ENCODE data around the gene HCAR1.

HCAR1 gene

GRCh38 chr12:122740351-122740750, 9.7 kb upstream of the HCAR1 start:
- H3K27me3 ChIP-seq (ENCODE audit: control insufficient read depth, low read length), result no peaks in the 10 kb centered on the region
- no peaks in the 10 kb centered on the region for H3K36me3 ChIP-seq (ENCODE audit: control insufficient read depth, low read length)
- no peak for TF ChIP-seq EZH2phosphoT487 (IDR thresholded peaks at IDR 0.05; ENCODE audit: borderline replicate concordance, low read length)
- TF ChIP-seq, protein P1, sequence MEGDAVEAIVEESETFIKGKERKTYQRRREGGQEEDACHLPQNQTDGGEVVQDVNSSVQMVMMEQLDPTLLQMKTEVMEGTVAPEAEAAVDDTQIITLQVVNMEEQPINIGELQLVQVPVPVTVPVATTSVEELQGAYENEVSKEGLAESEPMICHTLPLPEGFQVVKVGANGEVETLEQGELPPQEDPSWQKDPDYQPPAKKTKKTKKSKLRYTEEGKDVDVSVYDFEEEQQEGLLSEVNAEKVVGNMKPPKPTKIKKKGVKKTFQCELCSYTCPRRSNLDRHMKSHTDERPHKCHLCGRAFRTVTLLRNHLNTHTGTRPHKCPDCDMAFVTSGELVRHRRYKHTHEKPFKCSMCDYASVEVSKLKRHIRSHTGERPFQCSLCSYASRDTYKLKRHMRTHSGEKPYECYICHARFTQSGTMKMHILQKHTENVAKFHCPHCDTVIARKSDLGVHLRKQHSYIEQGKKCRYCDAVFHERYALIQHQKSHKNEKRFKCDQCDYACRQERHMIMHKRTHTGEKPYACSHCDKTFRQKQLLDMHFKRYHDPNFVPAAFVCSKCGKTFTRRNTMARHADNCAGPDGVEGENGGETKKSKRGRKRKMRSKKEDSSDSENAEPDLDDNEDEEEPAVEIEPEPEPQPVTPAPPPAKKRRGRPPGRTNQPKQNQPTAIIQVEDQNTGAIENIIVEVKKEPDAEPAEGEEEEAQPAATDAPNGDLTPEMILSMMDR (IDR thresholded peaks at IDR 0.05; ENCODE audit: low read depth, low read length, poor library complexity, severe bottlenecking), result no peak
- H3F3A ChIP-seq (ENCODE audit: control insufficient read depth, insufficient read depth), result no peaks in the 10 kb centered on the region
- no peaks in the 10 kb centered on the region for H3K79me2 ChIP-seq (ENCODE audit: control insufficient read depth, low read length)
- H3K4me2 ChIP-seq (ENCODE audit: low read length), result no peak overlapping the region
- H3K27ac ChIP-seq (ENCODE audit: low read depth, low read length), result no peak overlapping the region
- no peaks in the 10 kb centered on the region for H4K20me1 ChIP-seq (ENCODE audit: control insufficient read depth, insufficient read depth, low read depth, low read length)
- peaks cover 12% of the 10 kb centered on the region for H3K4me1 ChIP-seq (ENCODE audit: control insufficient read depth, low read length)
- H3K9me2 ChIP-seq (replicated peaks; ENCODE audit: control insufficient read depth, low read length), result no peaks in the 10 kb centered on the region
- no peaks in the 10 kb centered on the region for H3K9me3 ChIP-seq (ENCODE audit: control insufficient read depth, insufficient read depth, low read length)
- no peak overlapping the region for H3K4me3 ChIP-seq (ENCODE audit: low read length)

GRCh38 chr12:122738571-122738970, 7.9 kb upstream of the HCAR1 start:
- no peaks in the 10 kb centered on the region for H3K79me2 ChIP-seq (ENCODE audit: control insufficient read depth, low read length)
- H3K27me3 ChIP-seq (ENCODE audit: control insufficient read depth, low read length), result no peaks in the 10 kb centered on the region
- no peaks in the 10 kb centered on the region for H4K20me1 ChIP-seq (ENCODE audit: control insufficient read depth, insufficient read depth, low read depth, low read length)
- no peaks in the 10 kb centered on the region for H3K9me3 ChIP-seq (ENCODE audit: control insufficient read depth, insufficient read depth, low read length)
- H3K9me2 ChIP-seq (replicated peaks; ENCODE audit: control insufficient read depth, low read length), result no peaks in the 10 kb centered on the region
- no peak overlapping the region for H3K4me2 ChIP-seq (ENCODE audit: low read length)
- H3K4me1 ChIP-seq (ENCODE audit: control insufficient read depth, low read length), result peaks cover 20% of the 10 kb centered on the region
- no peak overlapping the region for H3K27ac ChIP-seq (ENCODE audit: low read depth, low read length)
- no peak overlapping the region for H3K4me3 ChIP-seq (ENCODE audit: low read length)
- no peak for TF ChIP-seq EZH2phosphoT487 (IDR thresholded peaks at IDR 0.05; ENCODE audit: borderline replicate concordance, low read length)
- TF ChIP-seq, protein P1 (IDR thresholded peaks at IDR 0.05; ENCODE audit: low read depth, low read length, poor library complexity, severe bottlenecking), result no peak
- H3F3A ChIP-seq (ENCODE audit: control insufficient read depth, insufficient read depth), result no peaks in the 10 kb centered on the region
- no peaks in the 10 kb centered on the region for H3K36me3 ChIP-seq (ENCODE audit: control insufficient read depth, low read length)

- no peaks in the 10 kb centered on the region for H3K79me2 ChIP-seq (ENCODE audit: control insufficient read depth, low read length)
- peaks cover 33% of the 10 kb centered on the region for H3K4me1 ChIP-seq (ENCODE audit: control insufficient read depth, low read length)
- no peaks in the 10 kb centered on the region for H4K20me1 ChIP-seq (ENCODE audit: control insufficient read depth, insufficient read depth, low read depth, low read length)
- H3K9me2 ChIP-seq (replicated peaks; ENCODE audit: control insufficient read depth, low read length), result no peaks in the 10 kb centered on the region
- TF ChIP-seq, protein P1 (IDR thresholded peaks at IDR 0.05; ENCODE audit: low read depth, low read length, poor library complexity, severe bottlenecking), result no peak
- TF ChIP-seq EZH2phosphoT487 (IDR thresholded peaks at IDR 0.05; ENCODE audit: borderline replicate concordance, low read length), result no peak
- H3K27ac ChIP-seq (ENCODE audit: low read depth, low read length), result peak overlapping the region; percentile 50
- no peaks in the 10 kb centered on the region for H3K9me3 ChIP-seq (ENCODE audit: control insufficient read depth, insufficient read depth, low read length)
- H3K36me3 ChIP-seq (ENCODE audit: control insufficient read depth, low read length), result no peaks in the 10 kb centered on the region
- peak overlapping the region; percentile 43 for H3K4me3 ChIP-seq (ENCODE audit: low read length)
- peak overlapping the region; percentile 66 for H3K4me2 ChIP-seq (ENCODE audit: low read length)
- H3F3A ChIP-seq (ENCODE audit: control insufficient read depth, insufficient read depth), result no peaks in the 10 kb centered on the region; the same call in 1 of the 2 replicates
- H3K27me3 ChIP-seq (ENCODE audit: control insufficient read depth, low read length), result no peaks in the 10 kb centered on the region
These were observed 2.0 kb upstream of the HCAR1 start for GRCh38 chr12:122732611-122733010.
